ENCODE data around the gene MFSD12. TPM values are rescaled to one million over a fixed set of nuclear protein-coding genes. Genes with fewer than 3 reads are reported as not detected.

Gene MFSD12
- total RNA-seq, 1 experiment from 2014 or later = 121 TPM

- DNase-seq (no peak), ATAC-seq (no peak)
- TF ChIP-seq EZH2 (IDR thresholded peaks at IDR 0.05; ENCODE audit: low read length, unreplicated experiment) (no peak), EZH2phosphoT487 (IDR thresholded peaks at IDR 0.05; ENCODE audit: borderline replicate concordance, low read length) (no peak), CTCF (conservative IDR thresholded peaks at IDR 0.05; ENCODE audit: low read depth, low read length) (no peak)
- H2AFZ ChIP-seq (ENCODE audit: low read length) = no peak overlapping the region
- BruUV-seq (replicated peaks) = TSS peak; percentile 16
- H3K27me3 ChIP-seq (ENCODE audit: low read length) = no peaks in the 10 kb centered on the region
- H3K9me3 ChIP-seq (ENCODE audit: low read length) = no peaks in the 10 kb centered on the region
- H3K4me1 ChIP-seq (ENCODE audit: insufficient read depth, low read length) = no peaks in the 10 kb centered on the region
- no peaks in the 10 kb centered on the region for H3K9me2 ChIP-seq (replicated peaks; ENCODE audit: low read length)
- no peaks in the 10 kb centered on the region for H4K20me1 ChIP-seq (ENCODE audit: low read length)
- H3K4me3 ChIP-seq (ENCODE audit: low read length) = no peak overlapping the region
- H3F3A ChIP-seq (ENCODE audit: low read length, unreplicated experiment) = no peaks in the 10 kb centered on the region
- H3K9ac ChIP-seq (ENCODE audit: low read length) = no peak overlapping the region
- no peak overlapping the region for H3K4me2 ChIP-seq (ENCODE audit: low read length)
- CTCF ChIA-PET = no interaction called here
- POLR2A ChIA-PET (ENCODE audit: unreplicated experiment) = no interaction called here
- intact Hi-C loops (cut with micrococcal nuclease) = no loop called here
- no peaks in the 10 kb centered on the region for H3K79me2 ChIP-seq (ENCODE audit: low read length)
- H3K36me3 ChIP-seq (ENCODE audit: low read depth, low read length) = no peaks in the 10 kb centered on the region
- no peak overlapping the region for H3K27ac ChIP-seq (ENCODE audit: low read length)
Observed at GRCh38 chr19:3534375-3535234, 22.8 kb downstream of the MFSD12 start.

GRCh38 chr19:3533563-3534216 is 23.7 kb downstream of the MFSD12 start:
- POLR2A ChIA-PET (ENCODE audit: unreplicated experiment) = no interaction called here
- CTCF ChIA-PET = no interaction called here
- H3K36me3 ChIP-seq (ENCODE audit: low read depth, low read length) = no peaks in the 10 kb centered on the region
- no peak overlapping the region for H2AFZ ChIP-seq (ENCODE audit: low read length)
- H3F3A ChIP-seq (ENCODE audit: low read length, unreplicated experiment) = no peaks in the 10 kb centered on the region
- no peak overlapping the region for H3K27ac ChIP-seq (ENCODE audit: low read length)
- H3K9me3 ChIP-seq (ENCODE audit: low read length) = no peaks in the 10 kb centered on the region
- no TSS peak for BruUV-seq (replicated peaks)
- ATAC-seq (no peak), DNase-seq (no peak)
- no peaks in the 10 kb centered on the region for H3K79me2 ChIP-seq (ENCODE audit: low read length)
- H3K4me1 ChIP-seq (ENCODE audit: insufficient read depth, low read length) = no peaks in the 10 kb centered on the region
- no peak overlapping the region for H3K9ac ChIP-seq (ENCODE audit: low read length)
- TF ChIP-seq EZH2 (IDR thresholded peaks at IDR 0.05; ENCODE audit: low read length, unreplicated experiment) (no peak), CTCF (conservative IDR thresholded peaks at IDR 0.05; ENCODE audit: low read depth, low read length) (no peak), EZH2phosphoT487 (IDR thresholded peaks at IDR 0.05; ENCODE audit: borderline replicate concordance, low read length) (no peak)
- intact Hi-C loops (cut with micrococcal nuclease) = no loop called here
- H3K4me3 ChIP-seq (ENCODE audit: low read length) = no peak overlapping the region
- H4K20me1 ChIP-seq (ENCODE audit: low read length) = no peaks in the 10 kb centered on the region
- no peak overlapping the region for H3K4me2 ChIP-seq (ENCODE audit: low read length)
- H3K27me3 ChIP-seq (ENCODE audit: low read length) = no peaks in the 10 kb centered on the region
- H3K9me2 ChIP-seq (replicated peaks; ENCODE audit: low read length) = no peaks in the 10 kb centered on the region

- Histone ChIP-seq H4K20me1 (ENCODE audit: low read length) (no peaks in the 10 kb centered on the region), H3K36me3 (ENCODE audit: low read depth, low read length) (no peaks in the 10 kb centered on the region), H3K4me3 (ENCODE audit: low read length) (no peak overlapping the region), H2AFZ (ENCODE audit: low read length) (no peak overlapping the region), H3K9me2 (replicated peaks; ENCODE audit: low read length) (no peaks in the 10 kb centered on the region), H3K79me2 (ENCODE audit: low read length) (no peaks in the 10 kb centered on the region), H3K27ac (ENCODE audit: low read length) (no peak overlapping the region), H3K9ac (ENCODE audit: low read length) (no peak overlapping the region), H3K9me3 (ENCODE audit: low read length) (no peaks in the 10 kb centered on the region), H3K4me1 (ENCODE audit: insufficient read depth, low read length) (no peaks in the 10 kb centered on the region), H3F3A (ENCODE audit: low read length, unreplicated experiment) (no peaks in the 10 kb centered on the region), H3K4me2 (ENCODE audit: low read length) (no peak overlapping the region), H3K27me3 (ENCODE audit: low read length) (no peaks in the 10 kb centered on the region)
- BruUV-seq (replicated peaks) = no TSS peak
- ATAC-seq = no peak
- ChIA-PET CTCF (no interaction called here), POLR2A (ENCODE audit: unreplicated experiment) (no interaction called here)
- no peak for DNase-seq
- intact Hi-C loops (cut with micrococcal nuclease) = no loop called here
- no peak for TF ChIP-seq EZH2phosphoT487 (IDR thresholded peaks at IDR 0.05; ENCODE audit: borderline replicate concordance, low read length)
- TF ChIP-seq CTCF (conservative IDR thresholded peaks at IDR 0.05; ENCODE audit: low read depth, low read length) = no peak
- TF ChIP-seq EZH2 (IDR thresholded peaks at IDR 0.05; ENCODE audit: low read length, unreplicated experiment) = no peak
Observed at GRCh38 chr19:3533033-3533432, 24.4 kb downstream of the MFSD12 start.

Measured in PC-3 (cell line).